Stimulated activated CD4-positive, alpha-beta T cell treated with anti-CD3 and anti-CD28 coated beads, Interleukin-1b, Interleukin-23, amount 100 ng/mL, for 48 hours (primary cell): ENCODE data around the gene RNF31.
A peak's percentile ranks its signal among the peaks of the same experiment; 100 is the strongest.
"Not testable (repeated sequence)": the region's sequence is repeated elsewhere in the genome, so short reads cannot be mapped to it uniquely, and the experiment has no call there.

Experiments used
- DNase-seq: peaks from one replicate; pipeline ENCODE4 v3.0.0-alpha.2; 2020

Gene RNF31

GRCh38 chr14:24184104-24184970 is 37.0 kb downstream of the RNF31 start:
- DNase-seq, result no peak

- DNase-seq, result no peak
These were observed 37.7 kb downstream of the RNF31 start for GRCh38 chr14:24185026-24185425.

- DNase-seq, result no peak
These were observed 38.4 kb downstream of the RNF31 start for GRCh38 chr14:24185741-24186140.

GRCh38 chr14:24186831-24187538 is 39.7 kb downstream of the RNF31 start:
- no peak for DNase-seq

- no peak for DNase-seq
These were observed 40.2 kb downstream of the RNF31 start for GRCh38 chr14:24187539-24187915.

GRCh38 chr14:24188251-24189058 is 41.2 kb downstream of the RNF31 start, which contains the start of gene IPO4:
Gene IPO4, minus strand, starts transcription at chr14:24188816. Its CDS starts 29 bp downstream, at chr14:24188787.
- DNase-seq, result peak; percentile 96

GRCh38 chr14:24189059-24189375 is 41.7 kb downstream of the RNF31 start:
- no peak for DNase-seq

- no peak for DNase-seq
These were observed 42.2 kb downstream of the RNF31 start for GRCh38 chr14:24189460-24189859.

GRCh38 chr14:24190416-24190815 is 43.1 kb downstream of the RNF31 start:
- no peak for DNase-seq

- no peak for DNase-seq
These were observed 45.6 kb downstream of the RNF31 start for GRCh38 chr14:24192933-24193332.

- DNase-seq, result no peak
These were observed 47.0 kb downstream of the RNF31 start for GRCh38 chr14:24194186-24194872.

- no peak for DNase-seq
These were observed 47.5 kb downstream of the RNF31 start for GRCh38 chr14:24194873-24195185.

- peak; percentile 89 for DNase-seq
These were observed 48.1 kb downstream of the RNF31 start, which contains the start of gene TM9SF1 for GRCh38 chr14:24195186-24196070. Gene TM9SF1, minus strand, starts transcription at chr14:24195441. Its CDS starts 422 bp downstream, at chr14:24195019.

GRCh38 chr14:24196071-24197055 is 49.1 kb downstream of the RNF31 start:
- no peak for DNase-seq

- DNase-seq, result no peak
These were observed 49.8 kb downstream of the RNF31 start for GRCh38 chr14:24197056-24197450.

GRCh38 chr14:24198814-24199524 is 51.7 kb downstream of the RNF31 start:
- no peak for DNase-seq

- DNase-seq, result not testable (repeated sequence)
These were observed 55.2 kb downstream of the RNF31 start for GRCh38 chr14:24202538-24202937.

GRCh38 chr14:24203249-24203886 is 56.1 kb downstream of the RNF31 start:
- not testable (repeated sequence) for DNase-seq
